Right atrium auricular region (tissue), 2 donors: ENCODE results near the gene UQCRH. TPM values are rescaled to one million over a fixed set of nuclear protein-coding genes. Genes with fewer than 3 reads are reported as not detected.

Source experiments
- DNase-seq: peaks from one replicate; pipeline ENCODE4 v3.0.0-alpha.2; 2019; ENCODE audit warnings: low spot score
- H3K27ac ChIP-seq, 2 donors: fragments of 200-600 bp; sonication (generic); 1 replicate in 1 of 2; 2 replicates in 1 of 2; pipeline ENCODE4 v1.5.1; 2016 to 2019
- H3K27me3 ChIP-seq, 2 donors: fragments of 200-600 bp; sonication (generic); one replicate each; pipeline versions ENCODE4 v1.5.1 to v1.6.0; 2017 to 2019
- H3K36me3 ChIP-seq: fragments of 200-600 bp; sonication (generic); one replicate; pipeline ENCODE4 v1.5.1; 2016
- H3K4me1 ChIP-seq, 2 donors: fragments of 200-600 bp; sonication (generic); one replicate each; pipeline versions ENCODE4 v1.5.1 to v1.6.0; 2017 to 2019
- H3K4me3 ChIP-seq, 2 donors: fragments of 200-600 bp; sonication (generic); 1 replicate in 1 of 2; 2 replicates in 1 of 2; pipeline ENCODE4 v1.5.1; 2017 to 2019; ENCODE audit warnings: mild to moderate bottlenecking in 1 of 2, moderate library complexity in 1 of 2
- H3K9me3 ChIP-seq, 2 donors: fragments of 200-600 bp; sonication (generic); one replicate each; pipeline ENCODE4 v1.5.1; 2019
- total RNA-seq, 2 donors: library from RNA; depleted of rRNA; stranded (reverse); fragments of >200 nt; gene quantifications; one replicate each; pipeline ENCODE4 v1.1.0, GENCODE V29; 2016
- TF ChIP-seq, protein P1 (sequence below), 2 donors: fragments of 200-600 bp; sonication (generic); IDR thresholded peaks; one replicate each; pipeline ENCODE4 v1.5.1; 2019; ENCODE audit warnings: antibody characterized with exemption in 2 of 2

UQCRH gene
- total RNA-seq, 2 donors from 2014 or later = 929 to 1,323 TPM

GRCh38 chr1:46268578-46268977 lies 34.9 kb upstream of the UQCRH start:
- Histone ChIP-seq H3K4me3 (no peak overlapping the region), H3K9me3 (no peaks in the 10 kb centered on the region), H3K27ac (no peak overlapping the region), H3K36me3 (no peaks in the 10 kb centered on the region), H3K27me3 (no peaks in the 10 kb centered on the region), H3K4me1 (no peaks in the 10 kb centered on the region)
- DNase-seq = no peak
- TF ChIP-seq, protein P1, sequence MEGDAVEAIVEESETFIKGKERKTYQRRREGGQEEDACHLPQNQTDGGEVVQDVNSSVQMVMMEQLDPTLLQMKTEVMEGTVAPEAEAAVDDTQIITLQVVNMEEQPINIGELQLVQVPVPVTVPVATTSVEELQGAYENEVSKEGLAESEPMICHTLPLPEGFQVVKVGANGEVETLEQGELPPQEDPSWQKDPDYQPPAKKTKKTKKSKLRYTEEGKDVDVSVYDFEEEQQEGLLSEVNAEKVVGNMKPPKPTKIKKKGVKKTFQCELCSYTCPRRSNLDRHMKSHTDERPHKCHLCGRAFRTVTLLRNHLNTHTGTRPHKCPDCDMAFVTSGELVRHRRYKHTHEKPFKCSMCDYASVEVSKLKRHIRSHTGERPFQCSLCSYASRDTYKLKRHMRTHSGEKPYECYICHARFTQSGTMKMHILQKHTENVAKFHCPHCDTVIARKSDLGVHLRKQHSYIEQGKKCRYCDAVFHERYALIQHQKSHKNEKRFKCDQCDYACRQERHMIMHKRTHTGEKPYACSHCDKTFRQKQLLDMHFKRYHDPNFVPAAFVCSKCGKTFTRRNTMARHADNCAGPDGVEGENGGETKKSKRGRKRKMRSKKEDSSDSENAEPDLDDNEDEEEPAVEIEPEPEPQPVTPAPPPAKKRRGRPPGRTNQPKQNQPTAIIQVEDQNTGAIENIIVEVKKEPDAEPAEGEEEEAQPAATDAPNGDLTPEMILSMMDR (IDR thresholded peaks at IDR 0.05) = no peak

DNA sequence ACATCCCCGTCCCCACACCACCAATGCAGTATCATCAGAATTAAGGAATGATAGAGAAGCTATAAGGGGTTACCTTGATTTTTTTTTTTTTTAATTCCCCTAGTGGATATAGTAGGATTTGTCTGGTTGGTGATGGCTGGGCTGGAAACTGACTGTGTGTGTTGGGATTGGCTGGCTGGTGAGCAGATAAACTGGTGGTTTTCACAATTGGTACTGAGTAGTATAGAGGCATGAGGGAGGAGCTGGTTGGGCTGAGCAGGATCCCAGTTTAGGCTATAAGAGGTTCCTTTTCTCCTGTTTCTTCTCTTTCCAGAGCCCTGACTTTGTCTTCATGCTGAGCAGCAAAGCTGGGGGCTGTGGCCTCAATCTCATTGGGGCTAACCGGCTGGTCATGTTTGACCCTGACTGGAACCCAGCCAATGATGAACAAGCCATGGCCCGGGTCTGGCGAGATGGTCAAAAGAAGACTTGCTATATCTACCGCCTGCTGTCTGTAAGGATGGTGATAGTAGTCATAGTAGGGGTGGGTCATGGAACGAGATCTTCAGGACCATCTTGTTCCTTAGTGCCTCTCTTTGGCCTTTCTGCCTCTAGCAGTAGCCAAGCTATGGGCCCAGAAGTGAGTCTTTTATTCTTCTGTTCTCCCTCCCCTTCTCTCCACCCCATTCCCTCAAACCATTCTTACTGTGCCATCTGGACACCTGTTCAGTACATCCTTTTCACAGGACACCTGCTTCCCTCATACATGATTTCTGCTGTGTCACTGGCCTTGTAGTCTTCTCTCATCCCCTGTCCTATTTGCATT lies 29.1 kb upstream of the UQCRH start:
- TF ChIP-seq, protein P1 (IDR thresholded peaks at IDR 0.05) = no peak
- Histone ChIP-seq H3K9me3 (no peaks in the 10 kb centered on the region), H3K27ac (no peak overlapping the region), H3K36me3 (peaks cover 17% of the 10 kb centered on the region), H3K4me1 (no peaks in the 10 kb centered on the region), H3K4me3 (no peak overlapping the region), H3K27me3 (no peaks in the 10 kb centered on the region)
- no peak for DNase-seq

- no peak for DNase-seq
- Histone ChIP-seq H3K36me3 (peaks cover 23% of the 10 kb centered on the region), H3K4me1 (no peaks in the 10 kb centered on the region), H3K27ac (no peak overlapping the region), H3K9me3 (no peaks in the 10 kb centered on the region), H3K4me3 (no peak overlapping the region), H3K27me3 (no peaks in the 10 kb centered on the region)
- TF ChIP-seq, protein P1 (IDR thresholded peaks at IDR 0.05) = no peak
Observed at GRCh38 chr1:46275030-46275337, 28.5 kb upstream of the UQCRH start.

DNA sequence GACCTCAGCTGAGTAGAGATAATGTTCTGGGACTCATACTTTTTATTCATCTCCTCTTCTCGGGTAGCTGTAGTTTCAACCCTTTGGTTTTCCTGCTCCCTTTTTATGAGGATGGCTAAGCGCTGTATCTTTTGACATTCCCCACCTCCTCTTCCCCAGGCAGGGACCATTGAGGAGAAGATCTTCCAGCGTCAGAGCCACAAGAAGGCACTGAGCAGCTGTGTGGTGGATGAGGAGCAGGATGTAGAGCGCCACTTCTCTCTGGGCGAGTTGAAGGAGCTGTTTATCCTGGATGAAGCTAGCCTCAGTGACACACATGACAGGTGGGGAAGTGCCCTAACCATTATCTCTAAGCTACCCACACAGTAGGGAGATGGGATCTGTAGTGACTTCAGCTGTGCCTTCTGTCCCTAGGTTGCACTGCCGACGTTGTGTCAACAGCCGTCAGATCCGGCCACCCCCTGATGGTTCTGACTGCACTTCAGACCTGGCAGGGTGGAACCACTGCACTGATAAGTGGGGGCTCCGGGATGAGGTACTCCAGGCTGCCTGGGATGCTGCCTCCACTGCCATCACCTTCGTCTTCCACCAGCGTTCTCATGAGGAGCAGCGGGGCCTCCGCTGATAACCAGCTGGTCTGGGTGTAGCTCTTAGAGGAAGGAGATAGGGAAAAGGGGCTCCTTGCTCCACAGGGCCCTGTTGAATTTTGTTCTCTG lies 25.7 kb upstream of the UQCRH start:
- Histone ChIP-seq H3K27ac (no peak overlapping the region), H3K27me3 (no peaks in the 10 kb centered on the region), H3K4me1 (no peaks in the 10 kb centered on the region), H3K4me3 (no peak overlapping the region), H3K36me3 (peaks cover 40% of the 10 kb centered on the region), H3K9me3 (no peaks in the 10 kb centered on the region)
- TF ChIP-seq, protein P1 (IDR thresholded peaks at IDR 0.05) = no peak
- no peak for DNase-seq

DNA sequence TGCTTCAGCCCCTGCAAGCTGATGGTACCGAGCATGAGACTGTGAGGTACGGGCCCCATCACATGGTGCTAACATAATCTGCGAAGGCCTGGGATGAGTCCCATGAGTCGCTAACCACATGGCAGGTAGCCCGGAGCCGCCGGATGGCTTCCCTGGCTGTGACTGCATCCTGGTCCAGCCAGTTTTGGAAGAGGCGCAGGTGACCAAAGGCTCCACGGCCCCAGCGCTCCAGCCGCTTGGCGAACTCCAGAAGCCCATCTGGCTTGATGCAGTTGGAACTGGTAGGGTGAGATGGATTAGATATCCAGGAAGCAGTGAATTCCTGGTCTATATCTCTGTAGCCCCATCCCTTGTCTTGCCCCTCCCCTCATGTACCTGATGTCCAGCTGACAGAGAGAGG lies 24.7 kb upstream of the UQCRH start:
- no peak overlapping the region for H3K27ac ChIP-seq
- TF ChIP-seq, protein P1 (IDR thresholded peaks at IDR 0.05) = no peak
- H3K9me3 ChIP-seq = no peaks in the 10 kb centered on the region
- H3K27me3 ChIP-seq = no peaks in the 10 kb centered on the region
- peaks cover 40% of the 10 kb centered on the region for H3K36me3 ChIP-seq
- no peak for DNase-seq
- H3K4me1 ChIP-seq = no peaks in the 10 kb centered on the region
- no peak overlapping the region for H3K4me3 ChIP-seq
